Right lobe of liver (tissue), 4 donors: ENCODE results near the gene TTC9.

ENCODE experiments used
- CTCF ChIP-seq, 4 donors: fragments of 200-600 bp in 3 of 4; fragments of 450-650 bp in 1 of 4; IDR thresholded peaks; one replicate each; pipeline versions ENCODE4 v1.5.1 to v1.8.0; 2016 to 2022; ENCODE audit warnings: antibody characterized with exemption in 4 of 4, mild to moderate bottlenecking in 2 of 4
- POLR2A ChIP-seq: fragments of 450-650 bp; IDR thresholded peaks from one replicate; pipeline ENCODE4 v1.6.1; 2017; ENCODE audit warnings: antibody characterized with exemption, mild to moderate bottlenecking
- donor health status: DM: no; HTN: no; CAD: no.
- donor health status: DM: no; HTN: no; CAD: no.
- donor health status: DM: no; HTN: yes; CAD: no.

- TF ChIP-seq CTCF (IDR thresholded peaks at IDR 0.05): no peak
- TF ChIP-seq POLR2A: no peak
Measured at GRCh38 chr14:70701610-70702009, 59.9 kb downstream of the TTC9 start.
